DMS79 (cell line): ENCODE measurements around the gene FAM118A.
A peak's percentile ranks its signal among the peaks of the same experiment; 100 is the strongest.
"Not testable (repeated sequence)": the region's sequence is repeated elsewhere in the genome, so short reads cannot be mapped to it uniquely, and the experiment has no call there.

Experiments
- DNase-seq: peaks from one replicate; lab custom pipeline; 2025; lab: John Stamatoyannopoulos, UW

The FAM118A gene

DNA sequence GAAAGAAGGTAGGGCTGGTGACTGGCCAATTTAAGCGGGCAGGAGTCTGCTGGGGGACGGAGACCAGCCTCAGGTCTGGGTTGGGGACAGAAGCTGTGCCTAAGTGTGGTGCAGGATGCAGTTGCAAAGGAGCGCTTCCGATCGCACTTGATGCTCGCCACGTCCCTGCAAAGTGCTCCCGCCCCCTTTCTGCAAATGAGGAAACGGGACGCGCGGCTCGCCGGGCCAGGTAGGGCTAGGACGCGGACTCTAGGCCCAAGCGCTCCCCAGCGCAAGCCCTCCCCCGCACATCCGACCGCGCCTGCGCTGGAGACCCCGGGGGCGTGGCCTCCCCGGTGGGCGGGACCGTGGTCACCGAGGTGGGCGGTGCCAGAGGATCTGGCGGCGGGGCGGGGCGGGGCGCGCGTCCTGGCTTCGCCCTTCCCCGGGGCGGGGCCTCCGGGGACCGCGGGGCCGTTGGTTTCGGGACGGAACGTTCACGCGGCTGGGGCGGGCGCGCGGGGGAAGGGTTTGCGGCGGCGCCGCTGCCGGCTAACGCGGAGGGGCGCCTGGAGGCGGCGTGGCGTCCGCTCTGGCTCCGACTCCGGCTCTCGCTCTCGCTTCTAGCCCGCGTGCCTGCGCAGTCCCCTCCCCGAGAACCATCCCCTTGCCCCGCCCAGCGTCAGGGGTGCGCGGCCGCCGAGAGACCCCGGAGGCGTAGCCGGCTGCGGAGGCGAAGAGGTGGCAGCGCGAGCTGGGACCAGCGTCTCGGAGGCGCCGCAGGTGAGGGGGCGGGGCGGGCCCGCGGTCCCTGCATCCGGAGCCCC, at the start of gene FAM118A:
FAM118A (plus strand) TSS at position 513 of the 806 bp plus-strand sequence. CDS start 12,446 bp downstream, outside the sequence.
- DNase-seq: peak; percentile 74

DNA sequence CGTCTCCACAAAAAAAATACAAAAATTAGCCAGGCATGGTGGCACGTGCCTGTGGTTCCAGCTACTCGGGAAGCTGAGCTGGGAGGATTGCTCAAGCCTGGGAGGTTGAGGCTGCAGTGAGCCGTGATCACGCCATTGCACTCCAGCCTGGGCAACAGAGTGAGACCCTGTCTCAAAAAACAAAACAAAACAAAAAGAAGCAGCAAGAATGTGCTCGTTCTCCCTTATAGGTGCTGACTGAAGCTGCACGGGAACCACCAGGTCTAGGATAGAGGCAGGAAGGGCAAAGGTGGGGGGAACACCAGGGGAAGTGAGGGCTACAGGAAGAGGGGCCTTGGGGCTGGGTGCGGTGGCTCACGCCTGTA, 49.4 kb upstream of the FAM118A start:
- DNase-seq: not testable (repeated sequence)

DNA sequence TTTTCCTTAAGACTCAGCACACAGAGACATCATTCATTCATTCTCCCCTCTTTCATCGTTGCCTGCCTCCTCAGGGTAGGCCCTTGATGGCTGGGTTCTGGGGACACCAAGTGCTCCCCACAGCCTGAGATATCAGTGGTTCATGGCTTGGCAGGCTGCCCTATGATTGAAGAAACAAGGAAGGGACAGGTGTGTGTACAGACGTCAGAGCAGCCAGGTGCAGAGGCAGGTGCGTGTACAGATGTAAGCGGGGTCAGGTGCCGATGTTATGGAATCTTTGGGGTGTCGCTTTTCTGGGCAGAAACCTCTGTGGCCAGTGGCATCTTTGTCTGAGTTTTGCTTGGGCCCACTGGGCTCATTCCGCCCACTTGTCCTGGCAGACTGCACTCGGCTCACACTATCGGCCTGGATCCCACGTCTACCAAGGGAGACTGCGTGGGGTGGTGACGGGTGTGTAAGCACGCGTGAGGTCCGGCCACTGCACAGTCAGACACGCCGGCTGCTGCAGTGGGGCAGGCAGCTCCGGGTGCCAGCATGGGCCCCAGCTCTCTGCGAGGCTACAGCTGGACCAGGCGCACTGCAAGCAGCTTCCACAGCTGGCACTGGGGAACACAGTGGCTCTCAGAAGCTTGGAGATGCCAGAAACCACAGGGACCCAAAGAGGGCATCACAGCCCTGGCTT, 48.2 kb upstream of the FAM118A start:
- DNase-seq: no peak

DNA sequence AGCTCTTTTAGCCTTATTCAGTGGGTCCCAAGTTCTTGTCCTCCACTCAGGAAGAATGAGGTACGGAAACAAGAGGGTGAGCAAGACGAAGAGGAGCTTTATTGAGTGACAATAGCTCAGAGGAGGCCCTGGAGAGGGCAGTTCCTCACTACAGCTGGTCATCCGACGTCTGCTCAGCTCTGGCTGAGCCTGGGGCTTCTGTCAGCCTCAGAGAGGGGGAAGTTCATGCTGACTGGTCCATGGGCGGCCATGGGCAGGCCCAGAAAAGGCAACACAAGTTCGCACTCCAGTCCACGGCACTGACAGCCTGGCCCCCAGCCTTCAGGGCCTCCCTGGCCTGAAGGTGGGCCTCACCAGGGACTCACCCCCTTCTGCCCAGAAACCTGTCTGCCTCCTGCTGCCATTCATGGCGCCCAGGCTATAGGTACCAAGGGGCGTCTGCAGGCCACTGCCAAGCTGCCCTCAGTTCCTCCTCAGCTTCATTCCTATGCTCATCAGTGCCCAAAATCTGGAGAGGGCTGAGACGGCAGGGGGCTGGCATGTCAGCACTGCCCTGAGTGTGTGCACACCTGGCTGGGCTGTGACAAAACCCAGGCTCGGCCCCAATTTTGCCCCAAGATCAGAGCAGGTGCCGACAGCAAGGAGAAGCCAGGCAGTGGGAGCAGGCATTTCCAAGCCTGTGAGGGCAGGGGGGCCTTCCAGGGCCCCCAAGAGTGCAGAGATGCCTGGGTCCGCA, 47.4 kb upstream of the FAM118A start:
- no peak for DNase-seq

DNA sequence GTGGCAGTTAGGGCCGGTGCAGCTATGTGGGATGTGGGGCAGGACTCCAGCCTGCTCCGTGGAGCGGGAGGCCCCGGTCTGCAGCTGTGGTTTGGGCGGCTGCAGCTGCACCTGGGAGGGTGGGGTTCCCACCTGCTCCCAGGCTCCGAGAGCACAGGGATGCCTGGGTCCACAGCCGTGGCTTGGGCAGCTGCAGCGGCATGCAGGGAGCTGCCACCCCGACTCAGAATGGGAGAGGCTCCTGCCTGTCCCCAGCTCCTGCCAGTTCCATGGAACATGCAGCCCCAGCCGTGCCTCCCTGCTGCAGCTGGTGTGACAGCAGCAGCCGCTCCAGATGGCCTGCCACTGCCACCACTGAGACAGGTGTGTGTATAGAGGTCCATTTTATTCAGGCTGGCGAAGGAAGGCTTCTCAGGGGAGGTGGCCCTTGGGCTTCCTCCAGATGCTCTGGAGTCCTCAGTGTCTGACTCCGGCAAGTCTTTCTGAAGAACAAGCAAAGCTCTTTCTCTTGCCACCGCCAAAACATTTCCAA, 46.7 kb upstream of the FAM118A start:
- no peak for DNase-seq

DNA sequence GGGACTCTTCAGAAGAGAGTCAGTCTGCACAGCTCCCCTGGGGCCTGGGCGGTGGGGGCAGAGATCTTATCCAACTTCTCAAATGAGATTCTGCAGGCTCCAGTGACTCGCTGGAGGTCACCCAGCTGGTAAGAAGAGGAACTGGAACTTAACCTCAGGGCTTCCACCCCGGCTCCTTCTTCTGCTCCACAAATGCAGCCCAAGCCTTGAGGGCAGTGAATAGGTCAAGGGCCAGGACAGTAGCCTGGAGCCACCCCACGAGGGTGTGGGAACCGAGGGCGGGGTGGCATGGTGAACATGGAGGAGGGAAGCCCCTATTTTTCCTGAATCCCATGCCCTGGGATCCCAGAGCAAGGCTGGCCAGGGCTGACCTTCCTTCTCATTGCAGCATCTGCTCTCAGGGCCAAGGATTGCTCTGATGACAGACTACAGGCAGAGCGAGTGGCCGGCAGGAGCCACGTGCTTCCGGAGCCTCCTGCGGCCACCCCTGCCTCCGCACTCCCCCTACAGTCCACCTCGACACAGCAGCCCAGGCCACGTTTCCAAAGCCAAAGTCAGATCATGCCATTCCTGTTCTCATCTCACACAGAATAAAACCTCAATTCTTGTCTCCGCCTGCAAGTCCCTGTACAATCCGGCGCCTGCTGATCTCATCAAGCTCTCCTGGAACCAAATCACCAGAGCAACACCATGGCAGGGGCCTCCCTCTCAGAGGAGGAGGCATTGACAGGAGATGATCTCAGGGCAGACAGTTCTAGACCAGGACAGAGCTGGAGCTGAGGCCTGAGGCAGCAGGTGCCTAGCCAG, 46.1 kb upstream of the FAM118A start:
- DNase-seq: no peak

DNA sequence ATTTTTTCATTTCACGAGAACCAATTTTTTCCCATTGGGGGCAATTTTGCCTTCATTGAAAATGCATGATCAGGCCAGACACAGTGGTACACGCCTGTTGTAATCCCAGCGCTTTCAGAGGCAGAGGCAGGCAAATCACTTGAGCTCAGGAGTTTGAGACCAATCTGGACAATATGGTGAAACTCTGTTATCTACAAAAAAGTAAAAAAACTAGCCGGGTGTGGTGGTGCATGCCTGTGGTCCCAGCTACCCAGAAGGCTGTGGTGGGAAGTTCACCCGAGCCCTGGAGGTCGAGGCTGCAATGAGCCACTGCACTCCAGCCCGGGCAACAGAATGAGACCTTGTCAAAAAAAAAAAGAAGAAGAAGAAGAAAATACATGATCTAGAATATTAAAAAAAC, 44.2 kb upstream of the FAM118A start:
- DNase-seq: no peak

DNA sequence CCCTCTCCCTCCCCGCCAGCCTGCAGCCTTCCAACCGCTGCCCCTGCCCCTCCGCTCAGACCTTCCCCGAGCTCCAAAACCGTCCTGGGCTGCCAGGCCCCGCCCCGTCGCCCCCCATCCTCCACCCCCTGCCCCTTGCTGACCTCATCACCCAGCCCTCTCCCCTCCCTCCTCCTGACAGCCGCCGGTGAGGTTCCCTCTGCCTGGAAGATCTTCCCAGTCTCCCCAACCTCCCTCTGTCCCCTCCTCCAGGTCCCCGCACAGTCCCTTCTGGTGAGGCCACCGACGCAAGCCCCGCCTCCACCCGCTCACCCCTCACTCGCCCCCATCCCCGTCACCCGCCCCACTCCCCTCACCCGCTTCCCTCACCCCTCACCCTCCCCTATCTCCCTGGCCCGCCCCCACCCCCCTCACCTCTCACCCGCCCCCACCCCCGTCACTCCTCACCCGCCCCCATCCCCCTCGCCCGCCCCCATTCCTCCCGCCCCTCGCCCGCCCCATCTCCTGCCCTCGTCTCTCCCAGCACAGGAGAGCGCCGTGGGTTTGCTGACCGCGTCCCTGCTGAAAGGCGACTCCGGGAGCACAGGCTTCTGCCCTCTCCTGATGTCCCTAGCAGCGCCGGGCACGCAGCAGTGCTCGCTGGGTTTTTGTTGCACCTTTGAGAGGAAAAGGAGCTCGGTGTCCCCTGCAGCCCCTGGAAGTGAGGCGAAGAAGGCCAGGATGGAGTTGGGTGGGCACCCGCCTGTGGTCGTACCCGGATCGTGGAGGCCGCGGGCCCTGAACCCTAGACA, 41.4 kb upstream of the FAM118A start:
- peak; percentile 22 for DNase-seq

DNA sequence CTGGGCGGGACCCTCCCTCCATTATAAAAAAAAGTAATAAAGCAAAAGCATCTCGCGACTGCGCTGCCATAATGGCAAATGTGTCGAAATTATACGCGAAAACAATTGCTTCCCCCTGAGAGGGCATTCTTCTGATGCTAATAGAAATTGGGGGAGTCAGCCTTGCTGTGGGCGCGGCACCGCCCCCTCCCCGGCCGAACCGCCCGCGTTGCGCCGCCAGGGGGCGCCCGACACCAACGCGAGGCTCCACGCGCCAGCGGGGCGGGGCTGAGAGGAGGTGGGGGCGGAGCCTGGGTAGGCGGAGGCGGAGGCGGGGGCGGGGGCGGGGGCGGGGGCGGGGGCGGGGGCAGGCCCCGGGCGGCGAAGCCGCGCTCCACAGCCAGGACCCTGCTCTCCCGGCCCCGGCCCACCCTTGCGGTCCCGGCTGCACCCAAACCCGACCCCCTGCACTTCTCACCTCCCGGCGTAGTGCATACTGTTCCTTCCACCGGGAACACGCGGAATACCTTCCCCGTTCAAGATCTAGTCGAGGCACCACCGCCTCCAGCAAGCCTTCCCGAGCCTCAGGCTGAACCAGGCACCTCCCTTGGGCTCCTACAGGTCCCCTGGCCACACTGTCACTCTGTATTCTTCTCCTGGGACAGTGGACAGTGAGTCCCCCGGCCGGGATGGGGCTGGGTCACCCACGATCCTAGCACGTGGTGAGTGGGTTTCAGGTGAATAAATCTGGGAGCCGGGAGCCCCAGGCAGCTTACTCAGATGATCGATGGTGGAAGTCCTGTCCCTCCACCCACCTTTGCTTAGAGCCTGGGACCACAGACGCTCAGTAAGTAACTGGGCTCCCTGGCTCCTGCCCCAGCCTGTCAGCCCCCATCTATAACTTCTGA, 40.5 kb upstream of the FAM118A start:
- DNase-seq: no peak

DNA sequence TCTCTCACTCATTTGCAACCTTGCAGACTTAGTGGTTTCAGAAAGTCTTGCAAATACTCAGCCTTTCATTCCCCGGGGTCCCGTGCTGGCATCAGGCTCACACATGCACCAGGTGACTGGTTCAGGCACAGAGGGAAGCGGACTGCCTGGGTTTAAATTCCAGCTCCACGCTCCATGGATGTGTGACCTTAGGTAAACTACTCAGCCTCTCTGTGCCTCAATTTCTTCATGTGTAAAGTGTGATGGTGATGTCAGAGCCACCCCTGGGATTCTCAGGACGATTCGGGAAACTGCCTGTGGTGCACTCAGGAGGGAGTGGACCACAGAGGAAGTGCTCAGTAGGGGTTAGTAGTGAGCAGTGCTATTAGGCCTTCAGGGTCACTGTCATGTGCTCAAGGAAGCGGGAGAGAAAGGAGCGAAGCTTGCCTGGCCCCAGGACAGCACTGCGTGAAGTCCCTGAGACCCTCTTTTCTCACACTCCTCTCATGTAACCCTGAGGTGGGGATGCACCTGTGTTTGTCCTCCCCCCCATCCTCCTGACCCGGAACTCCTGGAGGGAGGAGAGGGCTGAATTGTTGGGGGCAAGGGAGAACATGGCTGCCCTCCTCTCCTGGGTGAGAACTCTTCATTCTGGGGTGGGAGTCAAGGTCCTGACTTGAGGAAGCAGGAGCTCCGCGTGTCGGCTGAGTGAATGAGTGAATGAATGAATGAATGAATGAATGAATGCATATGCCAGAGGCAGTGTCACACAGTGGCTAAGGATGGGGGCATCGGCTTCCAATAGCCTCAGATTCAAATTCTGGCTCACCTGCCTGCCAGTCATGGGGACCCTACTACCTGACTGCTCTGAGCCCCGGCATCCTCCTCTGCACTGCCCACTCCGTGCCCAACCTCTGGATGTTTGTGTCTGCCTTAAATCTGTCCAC, 39.4 kb upstream of the FAM118A start:
- DNase-seq: no peak

DNA sequence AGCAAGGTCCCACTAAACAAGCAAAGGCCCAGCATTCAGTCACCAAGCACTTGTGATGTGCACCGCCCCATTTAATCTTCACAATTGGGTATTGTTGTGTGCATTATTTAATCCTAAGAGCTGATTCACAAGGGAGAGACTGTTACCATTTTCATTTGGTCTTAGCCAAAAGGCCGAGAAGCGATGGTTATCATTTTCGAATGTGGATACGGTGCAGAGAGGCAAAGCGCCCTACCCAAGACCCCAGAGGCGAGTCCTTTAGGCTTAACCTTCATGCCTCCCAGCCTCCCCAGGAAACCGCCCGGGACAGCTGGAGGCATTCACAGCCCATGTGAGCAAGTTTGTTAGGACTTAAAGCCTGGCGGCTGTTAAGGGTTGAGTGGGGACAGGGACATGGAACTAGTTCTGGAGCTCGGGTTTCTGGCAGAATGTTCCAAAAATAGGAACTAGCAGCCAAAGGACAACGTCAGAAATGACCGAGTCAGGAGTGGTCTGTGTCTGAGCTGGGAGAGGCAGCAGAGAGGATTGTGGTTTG, 38.0 kb upstream of the FAM118A start:
- DNase-seq: no peak

DNA sequence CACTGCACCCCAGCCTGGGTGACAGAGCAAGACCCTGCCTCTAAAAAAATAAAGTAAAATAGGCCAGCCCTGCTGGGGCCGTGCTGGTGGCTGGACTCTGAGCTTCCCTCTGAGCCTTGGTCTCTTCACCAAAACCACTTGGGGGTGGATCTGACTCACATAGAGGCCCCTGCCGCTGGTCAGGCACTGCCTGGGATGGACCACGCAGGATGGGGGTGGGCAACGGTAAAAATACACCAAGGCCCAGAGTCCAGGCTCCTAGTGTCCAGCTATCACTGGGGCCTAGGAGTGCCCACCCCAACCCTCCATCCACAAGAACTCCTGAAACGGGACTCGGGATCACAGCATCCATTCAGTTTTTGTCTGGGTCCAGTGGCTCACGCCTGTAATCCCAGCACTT, 37.2 kb upstream of the FAM118A start:
- no peak for DNase-seq

DNA sequence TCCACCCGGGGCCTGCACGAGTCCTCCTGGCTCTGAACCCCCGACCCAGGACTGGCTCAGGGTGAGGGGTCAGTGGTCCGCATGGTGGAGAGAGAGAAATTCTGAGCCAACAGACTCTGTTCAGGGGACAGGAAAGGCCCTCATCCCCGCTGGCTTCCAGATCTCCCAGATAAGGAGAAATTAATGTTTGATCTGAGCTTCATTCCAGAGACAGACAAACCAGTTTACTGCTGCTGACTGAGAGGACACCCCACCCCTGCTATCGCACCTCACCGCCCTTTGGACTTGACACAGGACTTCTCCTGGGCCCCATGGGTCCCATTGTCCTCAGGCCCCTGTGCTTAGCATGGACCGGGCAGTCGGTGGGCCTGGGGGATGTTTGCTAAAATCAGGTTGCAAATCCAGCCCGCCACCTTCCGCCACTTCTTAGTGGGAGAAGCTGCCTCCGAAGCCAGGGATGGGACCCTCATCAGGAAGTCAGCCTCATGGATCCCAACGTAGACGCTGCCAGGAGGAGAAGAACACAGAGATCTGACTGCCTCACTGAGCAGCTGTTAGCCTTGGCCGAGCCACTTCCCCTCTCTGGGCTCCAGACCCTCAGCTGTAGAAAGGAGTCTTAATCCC, 36.2 kb upstream of the FAM118A start:
- DNase-seq: no peak

DNA sequence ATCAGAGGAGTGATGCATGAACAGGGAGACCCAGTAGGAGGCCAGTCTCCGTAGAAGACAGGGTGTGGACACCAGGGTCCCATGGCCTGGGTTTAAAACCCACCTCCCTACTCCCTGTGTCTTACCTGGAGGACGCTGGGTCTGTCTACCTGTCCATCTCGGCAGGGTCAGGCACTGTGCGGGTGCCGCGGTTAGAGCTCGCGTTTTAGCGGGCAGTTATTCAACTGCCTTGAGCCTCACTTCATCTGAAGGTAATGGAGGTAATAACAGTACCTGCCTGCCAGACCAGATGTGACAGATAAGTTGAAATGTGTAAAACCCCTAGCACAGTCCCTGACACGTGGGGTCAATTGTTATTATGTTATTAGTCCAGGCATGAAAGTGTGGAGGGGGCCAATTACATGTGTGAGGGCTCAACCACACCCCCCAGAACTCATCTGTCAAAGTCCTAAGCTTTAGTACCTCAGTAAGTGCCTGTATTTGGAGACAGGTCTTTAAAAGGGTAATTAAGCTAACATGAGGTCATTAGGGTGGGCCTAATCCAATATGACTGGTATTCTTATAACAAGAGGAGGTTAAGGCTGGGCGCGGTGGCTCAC, 33.1 kb upstream of the FAM118A start:
- no peak for DNase-seq

DNA sequence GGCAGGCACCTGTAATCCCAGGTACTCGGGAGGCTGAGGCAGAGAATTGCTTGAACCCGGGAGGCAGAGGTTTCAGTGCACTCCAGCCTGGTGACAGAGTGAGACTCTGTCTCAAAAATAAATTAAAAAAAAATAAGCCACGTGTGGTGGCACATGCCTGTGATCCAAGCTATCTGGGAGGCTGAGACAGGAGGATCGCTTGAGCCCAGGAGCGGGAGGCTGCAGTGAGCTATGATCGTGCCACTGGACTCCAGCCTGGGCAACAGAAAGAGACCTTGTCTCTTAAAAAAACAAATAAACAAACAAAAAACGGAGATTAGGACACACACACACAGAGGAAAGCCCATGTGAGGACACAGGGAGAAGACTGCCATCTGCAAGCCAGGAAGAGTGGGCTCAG, 32.0 kb upstream of the FAM118A start:
- DNase-seq: not testable (repeated sequence)

DNA sequence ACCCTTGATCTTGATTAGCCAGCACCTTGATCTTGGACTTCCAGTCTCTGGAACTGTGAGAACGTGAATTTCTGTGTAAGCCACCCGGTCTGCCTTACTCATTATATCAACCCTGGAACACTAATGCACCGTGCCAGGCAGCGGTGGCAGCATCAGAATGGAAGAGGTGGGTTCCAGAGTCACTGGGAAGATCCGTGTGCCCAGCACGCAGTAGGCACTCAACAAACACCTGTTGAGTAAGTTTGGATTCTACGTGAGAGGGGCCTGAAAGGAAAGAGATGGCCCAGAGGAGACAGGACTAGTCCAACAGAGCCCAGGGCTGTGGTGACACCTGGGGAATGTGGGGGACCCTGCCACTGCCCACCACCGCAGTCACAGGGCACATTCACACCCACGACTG, 31.6 kb upstream of the FAM118A start:
- DNase-seq: no peak

DNA sequence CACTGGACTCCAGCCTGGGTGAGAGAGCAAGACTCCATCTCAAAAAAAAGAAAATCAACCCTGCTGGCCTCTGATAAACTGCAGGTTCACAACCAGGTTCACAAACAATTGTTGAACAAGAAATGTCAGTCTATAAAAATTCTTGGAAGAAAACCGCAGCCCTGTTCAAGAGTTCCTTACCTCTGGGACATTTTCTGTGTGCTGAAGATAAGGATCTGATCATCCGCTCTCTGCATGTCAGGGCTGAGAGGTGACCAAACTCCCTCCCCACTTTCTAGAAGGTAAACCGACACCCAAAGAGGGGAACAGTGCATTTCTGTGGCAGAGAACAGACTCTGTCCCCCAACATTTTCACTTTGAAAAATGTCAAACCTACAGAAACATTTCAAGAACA, 29.1 kb upstream of the FAM118A start:
- no peak for DNase-seq

DNA sequence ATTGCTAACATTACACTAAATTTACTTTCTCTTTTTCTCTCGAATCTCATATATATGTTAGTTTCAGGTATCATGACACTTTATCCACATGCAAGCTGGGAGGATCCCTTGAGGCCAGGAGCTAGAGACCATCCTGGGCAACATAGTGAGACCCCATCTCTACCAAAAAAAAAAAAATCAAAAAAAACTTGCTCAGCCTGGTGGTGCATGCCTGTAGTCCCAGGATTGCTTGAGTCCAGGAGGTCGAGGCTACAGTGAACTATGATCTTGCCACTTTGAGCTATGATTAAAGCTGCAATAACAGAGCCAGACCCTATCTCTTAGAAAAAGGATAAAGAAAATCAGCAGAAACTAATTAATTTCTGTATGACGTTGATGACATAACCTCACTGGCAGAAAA, 28.7 kb upstream of the FAM118A start:
- no peak for DNase-seq
